NCI-H510A treated with DMSO at 0.1 percent for 48 hours (cell line): ENCODE data around the gene PTRH1.
"Not testable (repeated sequence)": the region's sequence is repeated elsewhere in the genome, so short reads cannot be mapped to it uniquely, and the experiment has no call there.

Source experiments
- DNase-seq: peaks from one replicate; lab custom pipeline; 2025; lab: John Stamatoyannopoulos, UW

PTRH1 gene

GRCh38 chr9:127715470-127716337, at the start of gene PTRH1, which contains the start of gene TTC16:
PTRH1 (minus strand) TSS chr9:127715663; CDS start chr9:127715639, 24 bp downstream.
TTC16 (plus strand) TSS chr9:127716079; CDS start chr9:127716146, 67 bp downstream.
- DNase-seq, result peak; percentile 96

- no peak for DNase-seq
Observed at GRCh38 chr9:127763918-127764384, 48.5 kb upstream of the PTRH1 start.

GRCh38 chr9:127762111-127762676, 46.7 kb upstream of the PTRH1 start:
- DNase-seq, result no peak

GRCh38 chr9:127761491-127761956, 46.1 kb upstream of the PTRH1 start:
- DNase-seq, result no peak

- DNase-seq, result no peak
Observed at GRCh38 chr9:127761061-127761460, 45.6 kb upstream of the PTRH1 start.

GRCh38 chr9:127758843-127759242, 43.4 kb upstream of the PTRH1 start:
- no peak for DNase-seq

GRCh38 chr9:127756776-127757175, 41.3 kb upstream of the PTRH1 start:
- not testable (repeated sequence) for DNase-seq

GRCh38 chr9:127756233-127756632, 40.8 kb upstream of the PTRH1 start:
- DNase-seq, result no peak

- peak; percentile 32 for DNase-seq
Observed at GRCh38 chr9:127755061-127756060, 39.9 kb upstream of the PTRH1 start.

GRCh38 chr9:127754099-127755060, 38.9 kb upstream of the PTRH1 start:
- peak; percentile 36 for DNase-seq

- no peak for DNase-seq
Observed at GRCh38 chr9:127753622-127754021, 38.2 kb upstream of the PTRH1 start.

GRCh38 chr9:127753148-127753547, 37.7 kb upstream of the PTRH1 start:
- no peak for DNase-seq

GRCh38 chr9:127751269-127752054, 36.0 kb upstream of the PTRH1 start:
- no peak for DNase-seq

- DNase-seq, result no peak
Observed at GRCh38 chr9:127749090-127749787, 33.8 kb upstream of the PTRH1 start.

GRCh38 chr9:127746959-127747569, 31.6 kb upstream of the PTRH1 start:
- no peak for DNase-seq

GRCh38 chr9:127744398-127745110, 29.1 kb upstream of the PTRH1 start:
- DNase-seq, result no peak

- no peak for DNase-seq
Observed at GRCh38 chr9:127742435-127743088, 27.1 kb upstream of the PTRH1 start.
